ENCODE data around the gene WIPF1. TPM values are rescaled to one million over a fixed set of nuclear protein-coding genes. Genes with fewer than 3 reads are reported as not detected.

WIPF1 gene
- polyA plus RNA-seq, 2 of the 4 experiments (the other 2 are of a cell fraction), result 16.4 to 20.1 TPM

DNA sequence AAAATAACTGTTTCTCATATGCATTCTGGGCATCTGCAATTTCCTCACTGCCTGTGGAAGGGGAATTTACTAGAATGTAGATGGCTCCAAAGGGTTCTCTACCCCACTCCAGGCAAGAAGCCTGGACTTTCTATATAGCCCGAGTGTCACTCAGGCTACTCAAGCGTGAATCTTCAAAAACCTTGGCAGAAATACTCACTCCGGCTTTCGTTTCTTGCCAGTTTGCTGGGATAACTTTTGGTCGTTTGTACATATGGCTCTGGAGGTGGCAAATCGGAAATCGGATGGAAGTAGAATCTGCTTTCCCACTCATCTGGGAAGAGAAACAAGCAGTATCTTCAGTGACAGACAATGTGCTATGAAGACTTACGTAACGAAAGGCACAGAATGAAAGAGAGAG, 30.7 kb downstream of the WIPF1 start:
- FAIRE-seq (no peak), DNase-seq (ENCODE audit: low read depth in 1 of 2, low spot score in 1 of 2) (no peak), ATAC-seq (no peak)
- no peak for TF ChIP-seq TP53 (CRISPR knock-in tag; IDR thresholded peaks at IDR 0.05)
- TF ChIP-seq HOXB5 (CRISPR knock-in tag; IDR thresholded peaks at IDR 0.05), result no peak
- no peak for TF ChIP-seq RNF2 (IDR thresholded peaks at IDR 0.05; ENCODE audit: borderline replicate concordance, low read depth)
- TF ChIP-seq EHF (CRISPR knock-in tag; IDR thresholded peaks at IDR 0.05), result no peak
- no peak for TF ChIP-seq EP300 (IDR thresholded peaks at IDR 0.05)
- TF ChIP-seq EHMT2 (IDR thresholded peaks at IDR 0.05; ENCODE audit: low read depth), result no peak
- no peak for TF ChIP-seq CHD2 (IDR thresholded peaks at IDR 0.05; ENCODE audit: low read length, partially characterized antibody)
- H3K9me3 ChIP-seq, result no peaks in the 10 kb centered on the region
- ChIA-PET CTCF (interaction anchor here (1.3 to 3.7 kb wide), 4 partner anchors 8 to 133 kb away, joined by 3 to 10 read pairs (median 6); no protein-coding TSS in a partner anchor), POLR2A (no interaction called here)
- H3K4me3 ChIP-seq, result no peak overlapping the region
- H3K27ac ChIP-seq, result no peak overlapping the region
- H3K4me1 ChIP-seq, result peaks cover 4% of the 10 kb centered on the region; the same call in 1 of the 3 replicates
- H3K4me2 ChIP-seq, result no peak overlapping the region
- 88% methylated on average over 9 of the region's 9 CpGs for WGBS (ENCODE audit: missing lambda C conversion rate)

DNA sequence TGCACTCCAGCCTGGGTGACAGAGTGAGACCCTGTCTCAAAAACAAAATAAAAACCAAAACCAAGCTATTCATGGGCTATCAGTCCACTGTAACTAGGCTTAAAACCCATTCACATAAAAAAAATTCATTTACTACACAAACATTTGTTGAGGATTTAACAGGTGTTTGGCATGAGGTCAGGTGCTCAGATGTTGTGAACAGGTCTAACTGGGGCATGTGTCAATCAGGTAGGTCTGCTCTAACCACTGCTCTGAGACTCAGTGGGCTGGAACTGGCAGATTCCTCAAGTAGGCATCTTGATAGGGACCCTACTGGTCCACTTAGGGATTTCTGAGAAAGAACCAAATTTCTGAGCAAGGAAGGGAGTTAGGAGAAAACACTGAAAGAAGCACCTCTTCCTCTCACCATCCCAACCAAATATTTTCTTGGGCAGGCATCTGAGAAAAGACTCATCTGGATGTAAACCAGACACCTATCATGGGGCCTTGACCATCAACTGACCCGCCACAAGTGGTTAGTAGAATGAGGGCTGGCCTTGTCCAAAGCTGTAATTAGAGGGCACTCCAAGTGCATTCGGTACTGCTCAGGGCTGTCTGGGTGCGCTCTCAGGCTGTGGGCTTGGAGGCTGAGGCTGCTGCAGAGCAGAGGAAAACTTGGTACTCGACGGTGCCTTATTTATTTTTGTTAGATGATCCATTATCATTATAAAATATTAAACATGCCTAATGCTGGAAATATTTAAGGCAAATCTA, 33.9 kb downstream of the WIPF1 start:
- FAIRE-seq (no peak), ATAC-seq (no peak), DNase-seq (ENCODE audit: low read depth in 1 of 2, low spot score in 1 of 2) (no peak)
- Histone ChIP-seq H3K9me3 (no peaks in the 10 kb centered on the region), H3K4me2 (no peak overlapping the region), H3K4me3 (no peak overlapping the region), H3K27ac (no peak overlapping the region), H3K4me1 (no peaks in the 10 kb centered on the region)
- 88% methylated on average over 5 of the region's 5 CpGs for WGBS (ENCODE audit: missing lambda C conversion rate)
- POLR2A ChIA-PET, result no interaction called here
- TF ChIP-seq REST (IDR thresholded peaks at IDR 0.05) (no peak), POLR2AphosphoS2 (conservative IDR thresholded peaks at IDR 0.05; ENCODE audit: low read length) (no peak), ESRRA (IDR thresholded peaks at IDR 0.05; ENCODE audit: borderline replicate concordance, low read length) (no peak), MAZ (IDR thresholded peaks at IDR 0.05; ENCODE audit: borderline replicate concordance, low read depth, low read length) (no peak), KDM1A (IDR thresholded peaks at IDR 0.05; ENCODE audit: low read depth) (no peak), BCL3 (IDR thresholded peaks at IDR 0.05) (no peak), RFX5 (IDR thresholded peaks at IDR 0.05) (no peak)
- CTCF ChIA-PET, result no interaction called here

GRCh38 chr2:174561972-174562370, 35.6 kb downstream of the WIPF1 start:
- Histone ChIP-seq H3K4me1 (no peaks in the 10 kb centered on the region), H3K9me3 (no peaks in the 10 kb centered on the region), H3K4me2 (no peak overlapping the region), H3K27ac (no peak overlapping the region), H3K4me3 (no peak overlapping the region)
- CTCF ChIA-PET, result interaction anchor here (1.0 to 1.9 kb wide), 4 partner anchors 12 to 201 kb away, joined by 3 to 9 read pairs (median 4); no protein-coding TSS in a partner anchor
- ATAC-seq, result no peak
- 92% methylated on average over 5 of the region's 5 CpGs for WGBS (ENCODE audit: missing lambda C conversion rate)
- no peak for FAIRE-seq
- no peak for DNase-seq (ENCODE audit: low read depth in 1 of 2, low spot score in 1 of 2)
- POLR2A ChIA-PET, result no interaction called here
- no peak for TF ChIP-seq RARB (CRISPR knock-in tag; IDR thresholded peaks at IDR 0.05)
- no peak for TF ChIP-seq NPAS2 (CRISPR knock-in tag; IDR thresholded peaks at IDR 0.05; ENCODE audit: borderline replicate concordance)
- TF ChIP-seq EHMT2 (IDR thresholded peaks at IDR 0.05; ENCODE audit: low read depth), result no peak
- TF ChIP-seq SREBF2 (IDR thresholded peaks at IDR 0.05), result no peak
- no peak for TF ChIP-seq FOXS1 (CRISPR knock-in tag; IDR thresholded peaks at IDR 0.05)
- no peak for TF ChIP-seq HDAC2 (IDR thresholded peaks at IDR 0.05)
- TF ChIP-seq KDM5A (IDR thresholded peaks at IDR 0.05), result no peak
- TF ChIP-seq NR3C1 (IDR thresholded peaks at IDR 0.05), result no peak
- no peak for TF ChIP-seq KDM1A (IDR thresholded peaks at IDR 0.05; ENCODE audit: low read depth)
- no peak for TF ChIP-seq HOXB13 (CRISPR knock-in tag; IDR thresholded peaks at IDR 0.05; ENCODE audit: low read depth)
- TF ChIP-seq RCOR1 (IDR thresholded peaks at IDR 0.05; ENCODE audit: low read depth, low read length), result no peak
- TF ChIP-seq MAZ (IDR thresholded peaks at IDR 0.05; ENCODE audit: borderline replicate concordance, low read depth, low read length), result no peak
- TF ChIP-seq POLR2AphosphoS2 (conservative IDR thresholded peaks at IDR 0.05; ENCODE audit: low read length), result no peak
- TF ChIP-seq NFE2L2 (conservative IDR thresholded peaks at IDR 0.05; ENCODE audit: low read length), result no peak
- TF ChIP-seq REST (IDR thresholded peaks at IDR 0.05), result no peak

Data from A549 (cell line).